Caco-2 (cell line): ENCODE data around the gene CIBAR2. TPM values are rescaled to one million over a fixed set of nuclear protein-coding genes. Genes with fewer than 3 reads are reported as not detected.

Source experiments
- BruUV-seq: library from RNA; stranded (reverse); fragments of 400-500 nt; replicated peaks from 2 replicates; lab custom pipeline; 2021; lab: Mats Ljungman, UMichigan
- CTCF ChIA-PET: fragments of 300-600 bp; sonication (Branson Sonifier 250); formaldehyde crosslinking; loops from one replicate; lab custom pipeline; 2022; ENCODE audit warnings: antibody characterized with exemption; lab: Charles Lee
- POLR2A ChIA-PET: fragments of 300-600 bp; sonication (Branson Sonifier 250); formaldehyde crosslinking; loops from one replicate; lab custom pipeline; 2022; ENCODE audit warnings: antibody characterized with exemption; lab: Charles Lee
- DNase-seq, 2 experiments: peaks; one replicate each; pipeline versions ENCODE4 v3.0.0 to v3.0.0-alpha.2; 2020 to 2022
- H3K27me3 ChIP-seq: replicated peaks from 2 replicates; pipeline ENCODE4 v1.6.0; 2011; ENCODE audit warnings: low read length; ENCODE audit not compliant: control insufficient read depth, insufficient read depth
- H3K36me3 ChIP-seq: 2 replicates; pipeline ENCODE4 v1.5.1; 2011; ENCODE audit warnings: low read length; ENCODE audit not compliant: control insufficient read depth, insufficient read depth
- H3K4me1 ChIP-seq: fragments of 250-450 bp; sonication (Bioruptor Pico); 2 replicates; pipeline ENCODE4 v1.5.1; 2020; ENCODE audit warnings: mild to moderate bottlenecking
- H3K4me3 ChIP-seq: 2 replicates; pipeline ENCODE4 v1.5.1; 2011; ENCODE audit warnings: low read depth, mild to moderate bottlenecking, control low read depth, low read length
- H3K9me3 ChIP-seq: fragments of 250-450 bp; sonication (Bioruptor Pico); 2 replicates; pipeline ENCODE4 v1.5.1; 2020; ENCODE audit warnings: mild to moderate bottlenecking, moderate library complexity
- H3K27ac Mint-ChIP-seq: one replicate; pipeline ENCODE4 v1.8.0; 2022; ENCODE audit warnings: mixed read lengths; ENCODE audit not compliant: unreplicated experiment
- H3K27me3 Mint-ChIP-seq: one replicate; pipeline ENCODE4 v1.8.0; 2022; ENCODE audit warnings: mixed read lengths; ENCODE audit not compliant: insufficient read depth, unreplicated experiment
- H3K36me3 Mint-ChIP-seq: one replicate; pipeline ENCODE4 v1.8.0; 2022; ENCODE audit warnings: mild to moderate bottlenecking, mixed read lengths; ENCODE audit not compliant: insufficient read depth, unreplicated experiment
- H3K4me1 Mint-ChIP-seq: one replicate; pipeline ENCODE4 v1.8.0; 2022; ENCODE audit warnings: low read depth, mixed read lengths; ENCODE audit not compliant: unreplicated experiment
- H3K4me3 Mint-ChIP-seq: one replicate; pipeline ENCODE4 v1.8.0; 2022; ENCODE audit warnings: mild to moderate bottlenecking, moderate library complexity, mixed read lengths; ENCODE audit not compliant: unreplicated experiment
- H3K9me3 Mint-ChIP-seq: one replicate; pipeline ENCODE4 v1.8.0; 2022; ENCODE audit warnings: mixed read lengths; ENCODE audit not compliant: unreplicated experiment
- intact Hi-C: fragments of 100-400 bp; cut with micrococcal nuclease; formaldehyde crosslinking; loops from one replicate; pipeline ENCODE4 v1.10.0; 2022; ENCODE audit not compliant: unreplicated experiment
- total RNA-seq: library from RNA; stranded (reverse); gene quantifications from 2 replicates; pipeline ENCODE4 v1.2.3, GENCODE V29; 2022
- TF ChIP-seq, protein P1 (sequence below), 2 experiments: fragments of 200-600 bp in 1 of 2; IDR thresholded peaks; 1 replicate in 1 of 2; 2 replicates in 1 of 2; pipeline versions ENCODE4 v1.5.1 to v1.8.0; 2011 to 2022; ENCODE audit warnings: antibody characterized with exemption in 1 of 2, control low read depth in 1 of 2, inconsistent platforms in 1 of 2, low read depth in 1 of 2, low read length in 1 of 2, mild to moderate bottlenecking in 1 of 2, moderate library complexity in 1 of 2; ENCODE audit not compliant: insufficient read depth in 1 of 2, severe bottlenecking in 1 of 2, unreplicated experiment in 1 of 2

The CIBAR2 gene
- total RNA-seq, 1 experiment from 2014 or later: not detected

DNA sequence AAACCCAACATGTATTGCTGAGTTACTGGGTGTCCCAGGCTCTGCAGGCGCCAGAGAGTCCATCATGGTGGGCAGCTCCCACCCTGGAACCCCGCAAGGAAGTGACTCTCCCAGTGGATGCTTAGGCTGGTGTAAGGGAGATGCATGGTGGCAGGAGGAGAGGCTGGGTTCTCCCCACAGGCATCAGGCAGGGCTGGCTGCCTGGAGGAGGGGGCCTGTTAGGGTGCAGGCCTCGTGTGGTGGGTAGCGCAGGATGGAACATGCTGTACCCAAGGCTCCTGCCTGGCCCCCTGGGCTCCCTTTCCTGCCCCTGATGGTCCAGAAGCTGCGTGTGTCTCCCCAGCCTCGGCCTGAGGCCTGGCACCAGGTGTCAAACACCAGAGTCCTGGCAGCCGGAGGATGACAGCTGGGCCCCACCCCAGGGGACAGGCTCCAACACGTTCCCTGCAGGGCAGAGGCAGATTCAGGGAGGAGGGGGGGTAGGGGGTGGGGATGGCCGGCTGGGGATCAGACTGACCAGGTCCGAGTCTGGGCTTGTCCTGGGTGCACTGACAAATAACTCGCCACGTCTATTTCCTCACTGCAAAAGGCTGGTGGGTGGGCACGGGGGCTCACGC is 40.2 kb upstream of the CIBAR2 start:
- no peak overlapping the region for H3K27ac Mint-ChIP-seq
- ChIA-PET CTCF (no interaction called here), POLR2A (no interaction called here)

DNA sequence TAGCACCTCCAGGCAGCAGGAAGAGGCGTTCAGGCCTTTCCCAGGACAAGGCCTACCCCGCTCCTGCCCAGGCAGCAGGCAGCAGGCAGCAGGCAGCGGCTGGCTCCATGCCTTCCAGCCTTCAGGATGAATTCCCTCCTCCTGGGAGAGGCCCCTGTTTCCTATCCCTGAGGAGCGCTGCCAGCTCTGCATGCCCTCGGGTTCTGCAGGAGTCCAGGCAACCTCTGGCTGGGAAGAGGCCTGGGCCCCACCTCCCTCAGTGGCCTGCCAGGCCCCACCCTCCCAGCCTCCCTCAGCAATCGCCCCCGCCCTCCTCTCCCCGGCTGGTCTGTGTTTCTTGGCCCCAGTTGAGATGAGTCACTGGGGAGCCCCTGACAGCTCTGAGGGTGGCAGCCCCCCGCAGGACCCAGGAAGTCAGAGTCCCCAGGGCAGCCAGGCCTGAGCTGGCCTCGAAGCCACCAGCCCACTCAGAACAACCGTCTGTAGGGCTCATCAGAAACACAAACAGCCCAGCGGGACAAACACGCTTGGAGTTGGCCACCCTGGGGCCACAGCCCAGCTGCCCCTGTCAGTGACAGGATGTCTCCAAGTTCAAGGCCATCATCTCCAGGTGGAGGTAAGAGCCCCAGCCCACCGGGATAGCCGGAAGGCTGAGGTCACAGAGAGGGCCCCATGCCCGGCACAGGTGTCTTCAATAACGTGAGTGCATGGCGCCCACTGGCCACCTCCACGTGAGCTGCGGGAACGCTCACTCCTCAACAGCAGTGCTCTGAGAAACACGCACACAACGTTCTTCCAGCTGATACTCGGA is 39.5 kb upstream of the CIBAR2 start:
- H3K27me3 ChIP-seq: no peaks in the 10 kb centered on the region
- ChIA-PET CTCF (no interaction called here), POLR2A (no interaction called here)
- Mint-ChIP-seq H3K4me3 (no peak overlapping the region), H3K4me1 (no peaks in the 10 kb centered on the region), H3K27me3 (peaks cover 7% of the 10 kb centered on the region), H3K9me3 (no peaks in the 10 kb centered on the region), H3K27ac (no peak overlapping the region), H3K36me3 (no peaks in the 10 kb centered on the region)
- no peak for DNase-seq
- H3K9me3 ChIP-seq: no peaks in the 10 kb centered on the region
- TF ChIP-seq, protein P1, sequence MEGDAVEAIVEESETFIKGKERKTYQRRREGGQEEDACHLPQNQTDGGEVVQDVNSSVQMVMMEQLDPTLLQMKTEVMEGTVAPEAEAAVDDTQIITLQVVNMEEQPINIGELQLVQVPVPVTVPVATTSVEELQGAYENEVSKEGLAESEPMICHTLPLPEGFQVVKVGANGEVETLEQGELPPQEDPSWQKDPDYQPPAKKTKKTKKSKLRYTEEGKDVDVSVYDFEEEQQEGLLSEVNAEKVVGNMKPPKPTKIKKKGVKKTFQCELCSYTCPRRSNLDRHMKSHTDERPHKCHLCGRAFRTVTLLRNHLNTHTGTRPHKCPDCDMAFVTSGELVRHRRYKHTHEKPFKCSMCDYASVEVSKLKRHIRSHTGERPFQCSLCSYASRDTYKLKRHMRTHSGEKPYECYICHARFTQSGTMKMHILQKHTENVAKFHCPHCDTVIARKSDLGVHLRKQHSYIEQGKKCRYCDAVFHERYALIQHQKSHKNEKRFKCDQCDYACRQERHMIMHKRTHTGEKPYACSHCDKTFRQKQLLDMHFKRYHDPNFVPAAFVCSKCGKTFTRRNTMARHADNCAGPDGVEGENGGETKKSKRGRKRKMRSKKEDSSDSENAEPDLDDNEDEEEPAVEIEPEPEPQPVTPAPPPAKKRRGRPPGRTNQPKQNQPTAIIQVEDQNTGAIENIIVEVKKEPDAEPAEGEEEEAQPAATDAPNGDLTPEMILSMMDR (IDR thresholded peaks at IDR 0.05; ENCODE audit: insufficient read depth in 1 of 2, low read depth in 1 of 2, low read length in 1 of 2, severe bottlenecking in 1 of 2, unreplicated experiment in 1 of 2): no peak
- H3K4me1 ChIP-seq: peaks cover 5% of the 10 kb centered on the region; the same call in 1 of the 2 replicates
- intact Hi-C loops: no loop called here
- H3K36me3 ChIP-seq: no peaks in the 10 kb centered on the region
- no peak overlapping the region for H3K4me3 ChIP-seq
- BruUV-seq: no TSS peak

More for the DNA sequence above, 40.2 kb upstream of the CIBAR2 start:
- intact Hi-C loops: no loop called here
- no peaks in the 10 kb centered on the region for H3K9me3 Mint-ChIP-seq
- no peaks in the 10 kb centered on the region for H3K27me3 ChIP-seq
- no peak overlapping the region for H3K4me3 ChIP-seq
- H3K9me3 ChIP-seq: no peaks in the 10 kb centered on the region
- H3K27me3 Mint-ChIP-seq: peaks cover 7% of the 10 kb centered on the region
- BruUV-seq: no TSS peak
- H3K36me3 ChIP-seq: no peaks in the 10 kb centered on the region
- no peak overlapping the region for H3K4me3 Mint-ChIP-seq
- no peak for DNase-seq
- H3K36me3 Mint-ChIP-seq: no peaks in the 10 kb centered on the region
- H3K4me1 Mint-ChIP-seq: peaks cover under 1% of the 10 kb centered on the region
- TF ChIP-seq, protein P1 (IDR thresholded peaks at IDR 0.05; ENCODE audit: insufficient read depth in 1 of 2, low read depth in 1 of 2, low read length in 1 of 2, severe bottlenecking in 1 of 2, unreplicated experiment in 1 of 2): no peak
- peaks cover 5% of the 10 kb centered on the region; the same call in 1 of the 2 replicates for H3K4me1 ChIP-seq

DNA sequence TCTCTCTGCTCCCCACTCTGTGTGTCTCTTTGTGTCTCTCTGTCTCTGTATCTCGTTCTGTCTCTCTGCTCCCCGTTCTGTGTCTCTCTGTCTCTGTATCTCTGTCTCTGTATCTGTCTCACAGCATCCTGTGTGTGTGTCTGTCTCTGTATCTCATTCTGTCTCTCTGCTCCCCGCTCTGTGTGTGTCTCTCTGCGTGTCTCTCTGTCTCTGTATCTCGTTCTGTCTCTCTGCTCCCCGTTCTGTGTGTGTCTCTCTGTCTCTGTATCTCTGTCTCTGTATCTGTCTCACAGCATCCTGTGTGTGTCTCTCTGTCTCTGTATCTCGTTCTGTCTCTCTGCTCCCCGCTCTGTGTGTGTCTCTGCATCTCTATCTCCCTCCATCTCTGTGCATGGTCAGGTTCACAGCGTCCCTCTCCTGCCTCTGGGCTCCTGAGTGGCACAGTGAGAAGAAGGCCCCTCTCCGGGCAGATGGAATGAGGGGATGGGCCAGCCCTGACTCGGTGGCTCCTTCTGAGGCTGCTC is 38.9 kb upstream of the CIBAR2 start:
- intact Hi-C loops: no loop called here
- H3K27me3 ChIP-seq: no peaks in the 10 kb centered on the region
- TF ChIP-seq, protein P1 (IDR thresholded peaks at IDR 0.05; ENCODE audit: insufficient read depth in 1 of 2, low read depth in 1 of 2, low read length in 1 of 2, severe bottlenecking in 1 of 2, unreplicated experiment in 1 of 2): no peak
- Mint-ChIP-seq H3K9me3 (no peaks in the 10 kb centered on the region), H3K27ac (no peak overlapping the region), H3K4me3 (no peak overlapping the region), H3K27me3 (peaks cover 7% of the 10 kb centered on the region), H3K36me3 (no peaks in the 10 kb centered on the region), H3K4me1 (no peaks in the 10 kb centered on the region)
- no TSS peak for BruUV-seq
- H3K4me1 ChIP-seq: peaks cover 5% of the 10 kb centered on the region; the same call in 1 of the 2 replicates
- CTCF ChIA-PET: no interaction called here
- no peak overlapping the region for H3K4me3 ChIP-seq
- no peaks in the 10 kb centered on the region for H3K36me3 ChIP-seq
- H3K9me3 ChIP-seq: no peaks in the 10 kb centered on the region
- DNase-seq: no peak
- POLR2A ChIA-PET: no interaction called here
